ENCODE results near the gene INSIG1. TPM values are rescaled to one million over a fixed set of nuclear protein-coding genes. Genes with fewer than 3 reads are reported as not detected.

Gene INSIG1
- total and polyA plus RNA-seq, 2 of the 4 experiments (the other 2 are of a cell fraction) = 19.0 to 26.0 TPM

DNA sequence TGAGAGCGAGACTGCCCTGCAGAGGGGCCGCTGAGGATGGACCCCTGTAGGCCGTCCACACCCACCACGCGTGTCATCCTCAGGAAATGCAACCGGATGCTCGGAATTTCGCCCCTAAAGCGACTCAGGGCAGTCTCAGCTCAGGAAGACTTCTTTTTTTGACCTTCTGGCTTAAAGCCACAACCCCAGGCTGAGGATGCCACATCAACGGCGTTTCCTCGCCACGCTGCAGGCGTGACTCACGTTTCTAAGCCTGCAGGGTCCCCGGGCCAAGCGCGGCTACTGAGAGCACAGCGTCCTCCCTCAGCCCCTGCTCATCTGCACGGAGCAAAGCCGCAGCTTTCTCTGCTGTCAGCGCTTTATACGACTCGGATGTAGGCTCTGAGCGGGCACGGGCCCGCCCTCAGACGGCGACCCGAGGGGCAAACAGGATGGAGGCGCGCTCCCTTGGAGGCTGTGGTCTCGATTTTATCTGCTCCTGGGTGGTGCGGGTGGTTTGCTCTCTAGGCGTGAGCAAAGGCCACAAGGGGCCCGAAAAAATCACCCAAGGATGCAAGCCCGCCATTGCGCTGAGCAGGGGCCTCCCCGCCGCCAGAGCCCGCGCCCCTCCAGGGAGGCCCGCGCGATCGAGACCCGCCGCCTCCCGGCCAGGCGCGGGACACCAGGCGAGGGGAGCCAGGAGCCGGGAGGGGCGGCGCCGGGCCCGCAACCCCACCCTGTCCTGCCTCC is 726 bp upstream of the INSIG1 start:
- H2BK5ac ChIP-seq (ENCODE audit: low read depth, low read length, poor library complexity, severe bottlenecking) = peak overlapping the region; percentile 74
- TF ChIP-seq FOS (IDR thresholded peaks at IDR 0.05; ENCODE audit: low read depth, low read length) (peak; percentile 64), MAZ (IDR thresholded peaks at IDR 0.05; ENCODE audit: borderline replicate concordance, low read depth, low read length) (0 out of 2 replicates have a peak, but pooled peaks have one; percentile 61), NFE2L2 (IDR thresholded peaks at IDR 0.05; ENCODE audit: low read depth, low read length) (no peak), POLR2A (IDR thresholded peaks at IDR 0.05; ENCODE audit: low read depth, low read length) (peak; percentile 42), CHD1 (IDR thresholded peaks at IDR 0.05; ENCODE audit: low read depth, low read length) (0 out of 2 replicates have a peak, but pooled peaks have one; percentile 38), MXI1 (IDR thresholded peaks at IDR 0.05; ENCODE audit: borderline replicate concordance, low read depth, low read length) (peak; percentile 31; the same call in 1 of the 2 replicates), SMC3 (IDR thresholded peaks at IDR 0.05; ENCODE audit: low read depth, low read length) (peak; percentile 45; the same call in 1 of the 2 replicates), BHLHE40 (IDR thresholded peaks at IDR 0.05; ENCODE audit: low read depth, low read length) (peak; percentile 93), CEBPB (IDR thresholded peaks at IDR 0.05; ENCODE audit: low read depth, low read length) (no peak), MAFK (IDR thresholded peaks at IDR 0.05; ENCODE audit: low read depth, low read length) (no peak; the same call in 1 of the 2 replicates), RFX5 (IDR thresholded peaks at IDR 0.05; ENCODE audit: low read depth, low read length) (no peak), RAD21 (IDR thresholded peaks at IDR 0.05; ENCODE audit: low read length) (peak; percentile 62)
- TF ChIP-seq, protein P1, sequence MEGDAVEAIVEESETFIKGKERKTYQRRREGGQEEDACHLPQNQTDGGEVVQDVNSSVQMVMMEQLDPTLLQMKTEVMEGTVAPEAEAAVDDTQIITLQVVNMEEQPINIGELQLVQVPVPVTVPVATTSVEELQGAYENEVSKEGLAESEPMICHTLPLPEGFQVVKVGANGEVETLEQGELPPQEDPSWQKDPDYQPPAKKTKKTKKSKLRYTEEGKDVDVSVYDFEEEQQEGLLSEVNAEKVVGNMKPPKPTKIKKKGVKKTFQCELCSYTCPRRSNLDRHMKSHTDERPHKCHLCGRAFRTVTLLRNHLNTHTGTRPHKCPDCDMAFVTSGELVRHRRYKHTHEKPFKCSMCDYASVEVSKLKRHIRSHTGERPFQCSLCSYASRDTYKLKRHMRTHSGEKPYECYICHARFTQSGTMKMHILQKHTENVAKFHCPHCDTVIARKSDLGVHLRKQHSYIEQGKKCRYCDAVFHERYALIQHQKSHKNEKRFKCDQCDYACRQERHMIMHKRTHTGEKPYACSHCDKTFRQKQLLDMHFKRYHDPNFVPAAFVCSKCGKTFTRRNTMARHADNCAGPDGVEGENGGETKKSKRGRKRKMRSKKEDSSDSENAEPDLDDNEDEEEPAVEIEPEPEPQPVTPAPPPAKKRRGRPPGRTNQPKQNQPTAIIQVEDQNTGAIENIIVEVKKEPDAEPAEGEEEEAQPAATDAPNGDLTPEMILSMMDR (conservative IDR thresholded peaks at IDR 0.05; ENCODE audit: low read depth, low read length) = peak; percentile 60
- peak overlapping the region; percentile 1; the same call in 1 of the 2 replicates for H3K18ac ChIP-seq (ENCODE audit: low read depth, low read length)
- H4K91ac ChIP-seq (ENCODE audit: insufficient read depth, low read depth, low read length) = peak overlapping the region; percentile 87
- intact Hi-C loops (cut with micrococcal nuclease) (loop anchor here (1.0 to 10.0 kb wide), 7 partner anchors 48 to 370 kb away; partner anchors contain the start of genes EN2 and PAXIP1), dilution Hi-C loops (cut with HindIII; ENCODE audit: low sequenced_read_pairs, unreplicated experiment) (no loop called here), in situ Hi-C loops (cut with MboI; ENCODE audit: low sequenced_read_pairs) (loop anchor here (5.0 kb wide), 1 partner anchor 90 kb away; no protein-coding TSS in a partner anchor)
- peak overlapping the region; percentile 17; the same call in 1 of the 3 replicates for H2BK15ac ChIP-seq (ENCODE audit: low read depth, low read length)
- H3K4ac ChIP-seq (ENCODE audit: low read depth, low read length) = peak overlapping the region; percentile 92
- H3K9me3 ChIP-seq (ENCODE audit: control insufficient read depth, insufficient read depth, low read length) = no peaks in the 10 kb centered on the region
- peak overlapping the region; percentile 93 for H2AFZ ChIP-seq (replicated peaks; ENCODE audit: low read length, poor library complexity)
- peak overlapping the region; percentile 50 for H3K4me3 ChIP-seq (ENCODE audit: insufficient read depth, low read depth, low read length)
- peak overlapping the region; percentile 43 for H3K9ac ChIP-seq (ENCODE audit: low read depth, low read length)
- H2BK120ac ChIP-seq (ENCODE audit: low read depth, low read length) = peak overlapping the region; percentile 78
- peaks cover 4% of the 10 kb centered on the region for H3K4me1 ChIP-seq (ENCODE audit: control insufficient read depth, insufficient read depth, low read length)
- peak overlapping the region; percentile 69 for H3K23ac ChIP-seq (ENCODE audit: low read depth, low read length)
- 1% methylated on average over 22 of the region's 57 CpGs; no CpG with 5 or more reads in 1 of the 2 experiments for WGBS, 2 experiments (ENCODE audit: extremely low coverage in 2 of 2, insufficient read length in 1 of 2)
- no peak overlapping the region; the same call in 1 of the 2 replicates for H4K5ac ChIP-seq (ENCODE audit: low read depth, low read length)
- peaks cover 18% of the 10 kb centered on the region for H4K20me1 ChIP-seq (ENCODE audit: insufficient read depth, low read length)
- H3K27ac ChIP-seq (ENCODE audit: insufficient read depth, low read length) = peak overlapping the region; percentile 42
- H4K8ac ChIP-seq (ENCODE audit: low read depth in 2 of 2, low read length in 2 of 2) = peak overlapping the region; percentile 27 to 87; a peak in 3 of 4 replicates
- H3K9me1 ChIP-seq (ENCODE audit: insufficient read depth, low read length) = peaks cover 15% of the 10 kb centered on the region
- H2BK20ac ChIP-seq (ENCODE audit: low read depth, low read length) = 0 out of 2 replicates have a peak overlapping the region, but pooled peaks have one; percentile 63
- peak overlapping the region; percentile 44 for H3K4me2 ChIP-seq (ENCODE audit: low read depth, low read length)
- H3K79me1 ChIP-seq (ENCODE audit: low read depth in 1 of 2, low read length in 2 of 2) = peaks cover 9 to 33% of the 10 kb centered on the region in 2 experiments; a peak in 3 of 4 replicates
- ChIA-PET POLR2A (ENCODE audit: unreplicated experiment) (interaction anchor here (0.6 to 1.0 kb wide), 2 partner anchors 81 to 100 kb away, joined by 3 to 5 read pairs; no protein-coding TSS in a partner anchor), CTCF (interaction anchor here (0.6 to 2.7 kb wide), 5 partner anchors 48 to 370 kb away, joined by 3 to 15 read pairs (median 3); no protein-coding TSS in a partner anchor)
- peak overlapping the region; percentile 83 for H3K56ac ChIP-seq (ENCODE audit: extremely low read depth, insufficient read depth, low read length)
- H2AK5ac ChIP-seq (ENCODE audit: low read depth, low read length) = peak overlapping the region; percentile 60
- H3K36me3 ChIP-seq (ENCODE audit: control insufficient read depth, insufficient read depth, low read length) = no peaks in the 10 kb centered on the region
- H2AK9ac ChIP-seq (replicated peaks; ENCODE audit: low read depth, low read length, poor library complexity) = peak overlapping the region; percentile 98
- DNase-seq (peak; percentile 81), ATAC-seq (ENCODE audit: low read depth) (peak; percentile 66)
- H3K27me3 ChIP-seq (ENCODE audit: control insufficient read depth, insufficient read depth, low read length) = no peaks in the 10 kb centered on the region
- H3K14ac ChIP-seq (replicated peaks; ENCODE audit: low read depth, low read length) = peak overlapping the region; percentile 85
- BruUV-seq (replicated peaks) = no TSS peak

All from IMR-90 (cell line).